C4-2B (cell line): ENCODE measurements around the gene RAMP1.

Experiments used
- H3K27ac ChIP-seq: fragments of 450-650 bp; 2 replicates; pipeline ENCODE4 v1.5.1; 2017
- ZFX ChIP-seq: fragments of 450-650 bp; IDR thresholded peaks from 2 replicates; pipeline ENCODE4 v1.6.1; 2017
- TF ChIP-seq, protein P1 (sequence below): fragments of 450-650 bp; conservative IDR thresholded peaks from 2 replicates; pipeline ENCODE4 v1.5.1; 2017; ENCODE audit warnings: mild to moderate bottlenecking

The RAMP1 gene

DNA sequence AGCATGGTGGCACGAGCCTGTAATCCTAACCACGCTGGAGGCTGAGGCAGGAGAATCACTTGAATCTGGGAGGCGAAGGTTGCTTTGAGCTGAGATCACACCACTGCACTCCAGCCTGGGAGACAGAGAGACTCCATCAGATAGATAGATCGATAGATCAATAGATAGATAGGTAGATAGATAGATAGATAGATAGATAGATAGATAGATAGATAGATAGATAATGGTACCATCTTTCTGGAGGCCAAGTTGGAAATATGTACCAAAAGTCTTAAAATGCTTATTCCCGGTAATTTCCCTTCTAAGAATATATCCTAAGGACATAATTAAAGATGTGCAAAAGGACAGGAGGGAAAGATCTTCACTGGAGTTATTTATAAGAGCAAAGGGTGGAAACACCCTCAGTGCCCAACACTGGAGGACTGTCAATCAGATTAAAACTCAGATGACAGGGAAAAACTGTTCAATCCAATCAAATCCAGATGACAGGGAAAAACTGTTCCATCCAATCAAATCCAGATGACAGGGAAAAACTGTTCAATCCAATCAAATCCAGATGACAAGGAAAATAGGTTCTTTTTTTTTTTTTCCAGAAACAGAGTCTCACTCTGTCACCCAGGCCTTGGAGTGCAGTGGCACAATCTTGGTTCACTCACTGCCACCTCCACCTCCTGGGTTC, 58.4 kb downstream of the RAMP1 start:
- H3K27ac ChIP-seq, result no peak overlapping the region

DNA sequence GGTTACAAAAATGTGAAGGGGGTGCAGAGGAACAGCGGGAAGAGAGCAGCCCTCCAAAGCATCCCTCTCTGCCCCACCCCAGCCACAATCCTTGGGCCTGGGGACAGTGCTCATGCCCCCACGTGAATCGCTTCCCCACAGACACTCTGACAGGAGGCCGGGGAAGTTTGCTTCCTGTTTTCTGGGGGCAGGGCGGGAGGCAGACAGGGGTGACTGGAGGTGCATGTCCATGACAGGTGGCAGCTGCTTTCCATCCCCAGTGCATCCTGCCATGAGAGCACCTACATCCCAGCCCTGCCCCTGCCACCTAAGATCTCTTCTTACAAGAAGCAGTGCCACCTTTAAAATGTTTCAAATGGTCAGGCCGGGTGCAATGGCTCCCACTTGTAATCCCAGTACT, 60.2 kb downstream of the RAMP1 start:
- no peak for TF ChIP-seq ZFX
- TF ChIP-seq, protein P1, sequence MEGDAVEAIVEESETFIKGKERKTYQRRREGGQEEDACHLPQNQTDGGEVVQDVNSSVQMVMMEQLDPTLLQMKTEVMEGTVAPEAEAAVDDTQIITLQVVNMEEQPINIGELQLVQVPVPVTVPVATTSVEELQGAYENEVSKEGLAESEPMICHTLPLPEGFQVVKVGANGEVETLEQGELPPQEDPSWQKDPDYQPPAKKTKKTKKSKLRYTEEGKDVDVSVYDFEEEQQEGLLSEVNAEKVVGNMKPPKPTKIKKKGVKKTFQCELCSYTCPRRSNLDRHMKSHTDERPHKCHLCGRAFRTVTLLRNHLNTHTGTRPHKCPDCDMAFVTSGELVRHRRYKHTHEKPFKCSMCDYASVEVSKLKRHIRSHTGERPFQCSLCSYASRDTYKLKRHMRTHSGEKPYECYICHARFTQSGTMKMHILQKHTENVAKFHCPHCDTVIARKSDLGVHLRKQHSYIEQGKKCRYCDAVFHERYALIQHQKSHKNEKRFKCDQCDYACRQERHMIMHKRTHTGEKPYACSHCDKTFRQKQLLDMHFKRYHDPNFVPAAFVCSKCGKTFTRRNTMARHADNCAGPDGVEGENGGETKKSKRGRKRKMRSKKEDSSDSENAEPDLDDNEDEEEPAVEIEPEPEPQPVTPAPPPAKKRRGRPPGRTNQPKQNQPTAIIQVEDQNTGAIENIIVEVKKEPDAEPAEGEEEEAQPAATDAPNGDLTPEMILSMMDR, result no peak
- no peak overlapping the region for H3K27ac ChIP-seq

More for the DNA sequence above, 58.4 kb downstream of the RAMP1 start:
- TF ChIP-seq ZFX, result no peak
- TF ChIP-seq, protein P1, result no peak

GRCh38 chr2:237920673-237921072, 61.2 kb downstream of the RAMP1 start:
- no peak for TF ChIP-seq ZFX
- TF ChIP-seq, protein P1, result no peak
- no peak overlapping the region for H3K27ac ChIP-seq

DNA sequence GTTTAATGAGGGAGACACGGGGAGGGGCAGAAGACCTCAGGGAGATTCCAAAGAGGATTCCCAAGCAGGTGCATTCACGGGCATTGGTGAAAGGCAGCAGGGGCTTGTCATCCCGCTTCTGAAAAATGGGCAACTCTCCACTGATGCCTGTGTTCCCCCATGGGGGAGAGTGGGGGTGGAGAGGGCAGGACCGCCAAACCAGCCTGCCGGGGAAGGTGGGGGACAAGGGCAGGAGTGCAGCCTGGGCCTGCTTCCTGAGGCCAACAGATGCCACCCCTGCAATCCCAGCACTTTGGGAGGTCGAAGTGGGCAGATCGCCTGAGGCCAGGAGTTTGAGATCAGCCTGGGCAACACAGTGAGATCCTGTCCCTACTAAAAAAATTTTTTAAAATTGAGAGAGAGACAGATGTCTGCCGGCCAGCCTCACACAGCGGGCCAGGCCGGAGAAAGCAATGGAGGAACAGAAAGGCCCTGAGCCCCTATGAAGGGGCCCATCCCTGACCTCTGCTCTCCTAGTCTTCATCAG, 62.6 kb downstream of the RAMP1 start:
- TF ChIP-seq, protein P1, result no peak
- no peak for TF ChIP-seq ZFX
- no peak overlapping the region for H3K27ac ChIP-seq

DNA sequence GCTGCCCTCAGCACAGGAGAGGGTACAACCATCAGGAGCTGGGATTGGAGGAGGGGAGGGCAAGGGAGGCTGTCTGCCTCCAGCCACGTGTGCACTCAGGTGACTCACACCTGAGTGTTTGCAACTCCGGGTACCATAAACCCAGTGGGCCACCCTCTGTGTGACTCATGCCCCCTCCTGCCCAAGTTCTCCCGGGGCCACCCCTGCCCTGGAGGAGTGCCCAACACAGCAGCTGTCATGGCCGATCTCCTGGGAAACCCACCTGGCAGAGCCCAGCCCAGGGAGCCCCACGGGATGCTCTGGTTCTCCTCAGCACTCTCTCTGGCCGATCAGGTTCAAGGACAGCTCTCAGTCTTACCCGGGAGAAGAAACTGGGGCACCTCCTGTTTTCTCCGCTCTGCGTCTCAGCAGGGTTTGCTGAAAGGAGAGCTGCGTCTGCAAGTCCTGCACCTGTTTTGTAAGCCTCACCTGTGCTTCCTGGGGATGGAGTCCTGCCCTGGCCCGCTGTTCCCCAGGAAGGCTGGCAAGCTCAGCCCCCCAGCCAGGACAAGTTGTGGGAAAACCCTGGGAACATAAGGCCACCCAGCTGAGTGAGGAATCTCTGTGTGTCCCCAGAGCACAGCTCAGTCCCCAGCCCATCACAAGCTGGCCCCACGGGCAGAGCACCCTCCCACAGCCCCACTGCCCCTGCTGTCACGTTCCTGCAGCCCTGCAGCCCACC, 63.4 kb downstream of the RAMP1 start:
- H3K27ac ChIP-seq, result peak overlapping the region; percentile 57
- TF ChIP-seq ZFX, result no peak
- TF ChIP-seq, protein P1, result no peak

DNA sequence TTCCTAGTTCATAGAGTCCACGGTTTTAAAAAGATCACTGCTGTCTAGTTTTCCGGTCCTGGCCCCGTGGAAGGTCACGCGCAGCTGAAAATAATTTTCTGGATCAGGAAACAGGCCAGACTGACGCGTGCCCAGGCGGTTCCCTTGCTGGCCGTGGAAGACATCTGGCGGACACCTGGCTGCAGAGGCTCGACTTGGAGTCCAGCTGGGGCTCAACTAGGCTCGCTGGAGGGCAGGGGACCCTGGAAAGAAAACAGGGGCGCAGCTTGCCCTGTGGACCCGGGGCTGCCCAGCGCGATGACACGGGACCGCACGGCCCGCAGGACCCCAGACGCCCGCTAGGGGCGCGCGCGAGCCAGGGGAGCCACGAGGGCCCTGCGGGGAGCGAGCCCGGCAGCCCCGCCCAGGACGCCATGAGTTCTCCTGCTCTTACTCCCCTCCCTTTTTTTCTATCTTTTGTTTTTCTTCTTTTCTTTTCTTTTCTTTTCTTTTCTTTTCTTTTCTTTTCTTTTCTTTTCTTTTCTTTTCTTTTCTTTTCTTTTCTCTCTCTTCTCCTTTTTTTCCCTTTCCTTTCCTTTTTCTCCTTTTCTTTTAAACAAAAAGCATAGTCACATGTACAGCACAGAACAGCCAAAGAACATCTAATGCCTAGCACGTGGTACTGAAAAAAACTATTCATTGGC, 64.2 kb downstream of the RAMP1 start:
- peak overlapping the region; percentile 57 for H3K27ac ChIP-seq
- TF ChIP-seq, protein P1, result peak; percentile 99
- TF ChIP-seq ZFX, result no peak

DNA sequence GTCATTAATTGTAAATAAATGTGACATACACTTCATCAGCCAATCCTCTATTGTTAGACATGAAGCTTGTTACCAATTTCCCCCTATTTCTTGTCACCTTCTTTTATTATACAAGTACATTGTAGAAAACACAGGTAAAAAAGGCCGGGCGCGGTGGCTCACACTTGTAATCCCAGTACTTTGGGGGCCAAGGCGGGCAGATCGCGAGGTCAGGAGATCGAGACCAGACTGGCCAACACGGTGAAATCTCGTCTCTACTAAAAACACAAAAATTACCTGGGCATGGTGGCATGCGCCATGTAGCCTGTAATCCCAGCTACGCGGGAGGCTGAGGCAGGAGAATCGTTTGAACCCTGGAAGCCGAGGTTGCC, 64.7 kb downstream of the RAMP1 start:
- TF ChIP-seq ZFX, result no peak
- TF ChIP-seq, protein P1, result no peak
- H3K27ac ChIP-seq, result no peak overlapping the region
